B cell (primary cell): ENCODE measurements around the gene MBP. TPM values are rescaled to one million over a fixed set of nuclear protein-coding genes. Genes with fewer than 3 reads are reported as not detected.
A peak's percentile ranks its signal among the peaks of the same experiment; 100 is the strongest.

Experiments
- ATAC-seq: fragments of 200-7000 bp; cut with Tn5 transposase; one replicate; pipeline ENCODE4 v1.10.0; 2021; ENCODE audit warnings: low read depth, mild to moderate bottlenecking, moderate number of reproducible peaks, moderate library complexity
- CTCF ChIA-PET: fragments of 350-600 bp; sonication (Branson Sonifier 250); formaldehyde crosslinking; loops from one replicate; lab custom pipeline; 2021; ENCODE audit warnings: antibody characterized with exemption, inconsistent platforms; lab: Charles Lee
- POLR2A ChIA-PET: fragments of 350-600 bp; sonication (Branson Sonifier 250); formaldehyde crosslinking; loops from one replicate; lab custom pipeline; 2021; ENCODE audit warnings: antibody characterized with exemption; lab: Charles Lee
- DNase-seq: peaks from one replicate; pipeline ENCODE4 v3.0.0; 2013
- H2AFZ ChIP-seq: 2 replicates; pipeline ENCODE4 v1.6.1; 2012; ENCODE audit warnings: mild to moderate bottlenecking, low read depth, low read length; ENCODE audit not compliant: insufficient read depth, poor library complexity, severe bottlenecking
- H3K27ac ChIP-seq, 2 donors: 1 replicate in 1 of 2; 2 replicates in 1 of 2; pipeline ENCODE4 v1.5.1; 2012 to 2013; ENCODE audit warnings: low read length in 2 of 2, mild to moderate bottlenecking in 2 of 2, moderate library complexity in 1 of 2
- H3K27me3 ChIP-seq, 4 experiments: fragments of 200-600 bp in 1 of 4; sonication (generic) in 1 of 4; replicated peaks in 1 of 4; 1 replicate in 2 of 4; 2 replicates in 2 of 4; pipeline versions ENCODE4 v1.6.1 to v1.7.0; 2013 to 2016; ENCODE audit warnings: low read length in 3 of 4, mild to moderate bottlenecking in 2 of 4, mixed read lengths in 1 of 4, moderate library complexity in 1 of 4; ENCODE audit not compliant: insufficient read depth in 4 of 4, control insufficient read depth in 3 of 4; ENCODE audit errors: control extremely low read depth in 1 of 4
- H3K36me3 ChIP-seq, 2 experiments: replicated peaks in 1 of 2; 1 replicate in 1 of 2; 2 replicates in 1 of 2; pipeline versions ENCODE4 v1.6.1 to v1.7.1; 2013; ENCODE audit warnings: low read length in 1 of 2; ENCODE audit not compliant: insufficient read depth in 2 of 2, control insufficient read depth in 1 of 2; ENCODE audit errors: control extremely low read depth in 1 of 2, extremely low read depth in 1 of 2
- H3K4me1 ChIP-seq, 2 donors: fragments of 200-600 bp in 1 of 2; sonication (generic) in 1 of 2; 1 replicate in 1 of 2; 2 replicates in 1 of 2; pipeline versions ENCODE4 v1.5.1 to v1.6.1; 2013 to 2017; ENCODE audit warnings: low read length in 2 of 2; ENCODE audit not compliant: control insufficient read depth in 2 of 2, insufficient read depth in 2 of 2
- H3K4me2 ChIP-seq: replicated peaks from 2 replicates; pipeline ENCODE3; 2012; ENCODE audit warnings: mild to moderate bottlenecking, low read depth, low read length; ENCODE audit not compliant: poor library complexity, severe bottlenecking
- H3K4me3 ChIP-seq, 5 experiments: fragments of 200-600 bp in 1 of 5; sonication (generic) in 1 of 5; 1 replicate in 3 of 5; 2 replicates in 2 of 5; pipeline versions ENCODE4 v1.5.1 to v1.7.0; 2011 to 2016; ENCODE audit warnings: low read length in 4 of 5, mild to moderate bottlenecking in 4 of 5, low read depth in 2 of 5, control low read depth in 1 of 5, moderate library complexity in 1 of 5; ENCODE audit not compliant: insufficient read depth in 1 of 5; ENCODE audit errors: control extremely low read depth in 1 of 5, extremely low read depth in 1 of 5
- H3K79me2 ChIP-seq: fragments of 200-600 bp; sonication (generic); one replicate; pipeline ENCODE4 v1.6.0; 2016; ENCODE audit warnings: low read length; ENCODE audit not compliant: control insufficient read depth, insufficient read depth
- H3K9ac ChIP-seq: fragments of 200-600 bp; sonication (generic); 2 replicates; pipeline ENCODE4 v1.6.1; 2017; ENCODE audit warnings: mild to moderate bottlenecking, low read length, moderate library complexity
- H3K9me3 ChIP-seq, 3 donors: one replicate each; pipeline versions ENCODE4 v1.6.1 to v1.7.1; 2013; ENCODE audit warnings: low read length in 2 of 3; ENCODE audit not compliant: control insufficient read depth in 2 of 3, insufficient read depth in 1 of 3; ENCODE audit errors: control extremely low read depth in 1 of 3
- H4K20me1 ChIP-seq: 2 replicates; pipeline ENCODE4 v1.6.0; 2012; ENCODE audit warnings: mild to moderate bottlenecking, low read length; ENCODE audit not compliant: insufficient read depth, control insufficient read depth, poor library complexity, severe bottlenecking
- H3K27ac Mint-ChIP-seq: one replicate; pipeline ENCODE4 v1.8.0; 2021; ENCODE audit warnings: mixed read lengths
- H3K27me3 Mint-ChIP-seq: one replicate; pipeline ENCODE4 v1.8.0; 2021; ENCODE audit warnings: mixed read lengths
- H3K4me1 Mint-ChIP-seq: one replicate; pipeline ENCODE4 v1.8.0; 2021; ENCODE audit warnings: mixed read lengths
- H3K4me3 Mint-ChIP-seq: one replicate; pipeline ENCODE4 v1.8.0; 2021; ENCODE audit warnings: mixed read lengths
- H3K9me3 Mint-ChIP-seq: one replicate; pipeline ENCODE4 v1.8.0; 2022; ENCODE audit warnings: mixed read lengths; ENCODE audit not compliant: insufficient read depth
- CTCF ChIP-seq: fragments of 200-600 bp; IDR thresholded peaks from one replicate; pipeline ENCODE4 v1.8.0; 2022; ENCODE audit warnings: antibody characterized with exemption, mild to moderate bottlenecking
- EZH2 ChIP-seq: IDR thresholded peaks from 2 replicates; pipeline ENCODE4 v1.6.1; 2012; ENCODE audit warnings: borderline replicate concordance, low read depth, mild to moderate bottlenecking, moderate library complexity, low read length; ENCODE audit not compliant: insufficient read depth, poor library complexity, severe bottlenecking
- WGBS: methylation state at CpG from one replicate; pipeline ENCODE4 v1.1.5; 2013; ENCODE audit warnings: missing lambda C conversion rate; ENCODE audit not compliant: insufficient coverage; 5-methylcytosine and 5-hydroxymethylcytosine counted together
- intact Hi-C: fragments of 100-400 bp; cut with micrococcal nuclease; formaldehyde crosslinking; loops from one replicate; pipeline ENCODE4 v1.10.0; 2022
- polyA plus RNA-seq: library from polyadenylated mRNA; depleted of rRNA; stranded (reverse); fragments of >200 nt; gene quantifications from 2 replicates; pipeline ENCODE4 v1.2.3, GENCODE V29; 2012
- total RNA-seq, 2 donors: library from RNA; stranded (reverse); fragments of 120-200 nt in 1 of 2; gene quantifications; 1 replicate in 1 of 2; 2 replicates in 1 of 2; pipeline versions ENCODE4 v1.2.3 to v1.2.4, GENCODE V29; 2013 to 2022

The MBP gene
- total and polyA plus RNA-seq, 2 donors (not counting 1 experiment from before 2014, with no cell fraction given) = 30.1 to 192 TPM

GRCh38 chr18:76979906-76980305 lies 152.7 kb downstream of the MBP start:
- Histone ChIP-seq H4K20me1 (no peaks in the 10 kb centered on the region), H3K27me3 (no peaks in the 10 kb centered on the region), H3K27ac (peak overlapping the region in 1 of 2 donors; percentile 94), H3K4me1 (peaks cover 64 to 68% of the 10 kb centered on the region in 2 donors), H3K9ac (no peak overlapping the region), H3K79me2 (no peaks in the 10 kb centered on the region), H2AFZ (no peak overlapping the region), H3K9me3 (peaks cover 0 to 6% (median 0%) of the 10 kb centered on the region in 3 donors), H3K36me3 (no peaks in the 10 kb centered on the region), H3K4me2 (peak overlapping the region; percentile 69), H3K4me3 (peak overlapping the region in 1 of 5 experiments; percentile 40)
- H3K4me3 Mint-ChIP-seq = peak overlapping the region; percentile 73
- 97% methylated on average over 17 of the region's 17 CpGs for WGBS
- H3K4me1 Mint-ChIP-seq = peaks cover 76% of the 10 kb centered on the region
- H3K27me3 Mint-ChIP-seq = no peaks in the 10 kb centered on the region
- intact Hi-C loops = loop anchor here (5.0 kb wide), 1 partner anchor 158 kb away; the partner anchor contains the start of gene ZNF236
- TF ChIP-seq EZH2 (no peak), CTCF (no peak)
- H3K9me3 Mint-ChIP-seq = no peaks in the 10 kb centered on the region
- ATAC-seq (no peak), DNase-seq (no peak)
- POLR2A ChIA-PET = interaction anchor here (0.6 to 2.3 kb wide), 5 partner anchors 14 to 159 kb away, joined by 4 to 24 read pairs (median 6); partner anchors contain the start of gene ZNF236
- H3K27ac Mint-ChIP-seq = peak overlapping the region; percentile 92
- CTCF ChIA-PET = interaction anchor here (1.1 to 13.3 kb wide), 8 partner anchors 14 to 230 kb away, joined by 3 to 359 read pairs (median 76); no protein-coding TSS in a partner anchor

GRCh38 chr18:76979111-76979751 lies 153.4 kb downstream of the MBP start:
- peaks cover 0 to 6% (median 0%) of the 10 kb centered on the region in 3 donors for H3K9me3 ChIP-seq
- H3K27me3 ChIP-seq = no peaks in the 10 kb centered on the region
- peak overlapping the region in 1 of 5 experiments; percentile 19 for H3K4me3 ChIP-seq
- TF ChIP-seq EZH2 (no peak), CTCF (no peak)
- DNase-seq = no peak
- H3K9ac ChIP-seq = no peak overlapping the region
- no peak for ATAC-seq
- no peaks in the 10 kb centered on the region for H3K36me3 ChIP-seq
- CTCF ChIA-PET = interaction anchor here (0.9 to 13.3 kb wide), 5 partner anchors 14 to 231 kb away, joined by 3 to 359 read pairs (median 88); no protein-coding TSS in a partner anchor
- Mint-ChIP-seq H3K9me3 (no peaks in the 10 kb centered on the region), H3K27ac (peak overlapping the region; percentile 92), H3K4me1 (peaks cover 76% of the 10 kb centered on the region), H3K4me3 (peak overlapping the region; percentile 73), H3K27me3 (no peaks in the 10 kb centered on the region)
- intact Hi-C loops = no loop called here
- no peaks in the 10 kb centered on the region for H4K20me1 ChIP-seq
- H3K27ac ChIP-seq = peak overlapping the region in 1 of 2 donors; percentile 94
- no peaks in the 10 kb centered on the region for H3K79me2 ChIP-seq
- 97% methylated on average over 25 of the region's 31 CpGs for WGBS
- H3K4me1 ChIP-seq = peaks cover 64 to 68% of the 10 kb centered on the region in 2 donors
- POLR2A ChIA-PET = interaction anchor here (0.6 to 2.6 kb wide), 4 partner anchors 14 to 159 kb away, joined by 4 to 13 read pairs (median 6); no protein-coding TSS in a partner anchor
- peak overlapping the region; percentile 69 for H3K4me2 ChIP-seq
- no peak overlapping the region for H2AFZ ChIP-seq
